A549 (cell line): ENCODE measurements around the gene IRF6. TPM values are rescaled to one million over a fixed set of nuclear protein-coding genes. Genes with fewer than 3 reads are reported as not detected.
A peak's percentile ranks its signal among the peaks of the same experiment; 100 is the strongest.

Experiments used
- ATAC-seq, 2 experiments: fragments of 200-7000 bp in 1 of 2; fragments of >200 bp in 1 of 2; cut with Nextera tagmentation in 1 of 2; cut with Tn5 transposase in 1 of 2; 3 replicates each; pipeline versions ENCODE4 v1.8.0 to v1.9.1; 2018 to 2020; ENCODE audit warnings: mild to moderate bottlenecking in 1 of 2, moderate library complexity in 1 of 2
- CTCF ChIA-PET: fragments of 300-600 bp; sonication (Branson Sonifier 250); formaldehyde crosslinking; extraction: SDS; loops from one replicate; lab custom pipeline; 2021; ENCODE audit warnings: antibody characterized with exemption, inconsistent platforms; lab: Yijun Ruan, JAX
- POLR2A ChIA-PET: fragments of 350-600 bp; formaldehyde crosslinking; extraction: SDS; loops from one replicate; lab custom pipeline; 2021; ENCODE audit warnings: antibody characterized with exemption, inconsistent platforms; lab: Yijun Ruan, JAX
- DNase-seq, 2 experiments: peaks; one replicate each; pipeline versions ENCODE4 v3.0.0 to v3.0.0-alpha.2; 2011 to 2016; ENCODE audit warnings: low read depth in 1 of 2, low spot score in 1 of 2
- FAIRE-seq: peaks from 2 replicates; lab custom pipeline; 2011; peaks lifted over from hg19 to GRCh38; lab: Jason Lieb, UNC
- H3K27ac ChIP-seq, 2 experiments: fragments of >200 bp; sonication (Bioruptor Twin); formaldehyde crosslinking; 3 replicates each; pipeline ENCODE4 v1.5.1; 2016 to 2017
- H3K4me1 ChIP-seq: fragments of >200 bp; sonication (Bioruptor Twin); formaldehyde crosslinking; 3 replicates; pipeline ENCODE4 v1.6.1; 2016
- H3K4me2 ChIP-seq: fragments of >200 bp; sonication (Bioruptor Twin); formaldehyde crosslinking; 3 replicates; pipeline ENCODE4 v1.6.1; 2016
- H3K4me3 ChIP-seq: fragments of >200 bp; sonication (Bioruptor Twin); formaldehyde crosslinking; 3 replicates; pipeline ENCODE4 v1.5.1; 2016
- H3K9me3 ChIP-seq: fragments of >200 bp; sonication (Bioruptor Twin); formaldehyde crosslinking; 3 replicates; pipeline ENCODE4 v1.6.1; 2016
- CBX8 ChIP-seq: fragments of 200-600 bp; sonication (generic); IDR thresholded peaks from 2 replicates; pipeline ENCODE4 v1.6.1; 2016
- CEBPB ChIP-seq, 2 experiments: fragments of >200 bp in 1 of 2; sonication (Bioruptor Twin) in 1 of 2; formaldehyde crosslinking in 1 of 2; IDR thresholded peaks; 2 replicates each; pipeline ENCODE4 v1.6.1; 2012 to 2016
- CHD4 ChIP-seq: fragments of 200-600 bp; sonication (generic); IDR thresholded peaks from 2 replicates; pipeline ENCODE4 v1.6.1; 2016; ENCODE audit warnings: antibody characterized with exemption, mild to moderate bottlenecking, borderline replicate concordance
- E2F6 ChIP-seq: IDR thresholded peaks from 2 replicates; pipeline ENCODE4 v1.6.1; 2012; ENCODE audit warnings: low read depth, borderline replicate concordance
- EHMT2 ChIP-seq: fragments of 200-600 bp; sonication (generic); IDR thresholded peaks from 2 replicates; pipeline ENCODE4 v1.6.1; 2016; ENCODE audit warnings: antibody characterized with exemption, low read depth, mild to moderate bottlenecking, moderate library complexity
- HEYL ChIP-seq: fragments of 250-450 bp; sonication (Bioruptor Pico); IDR thresholded peaks from 2 replicates; pipeline ENCODE4 v1.8.0; 2021; ENCODE audit warnings: mild to moderate bottlenecking, moderate library complexity
- JUNB ChIP-seq: fragments of >200 bp; sonication (Bioruptor Twin); formaldehyde crosslinking; IDR thresholded peaks from 2 replicates; pipeline ENCODE4 v1.6.1; 2016
- KDM5A ChIP-seq: fragments of 200-600 bp; sonication (generic); IDR thresholded peaks from 2 replicates; pipeline ENCODE4 v1.6.1; 2016; ENCODE audit warnings: antibody characterized with exemption, mild to moderate bottlenecking
- MYC ChIP-seq: IDR thresholded peaks from 2 replicates; pipeline ENCODE4 v1.6.1; 2012; ENCODE audit warnings: mild to moderate bottlenecking, inconsistent platforms, low read length, improper control_type of control experiment, borderline replicate concordance
- PHF8 ChIP-seq: fragments of 200-600 bp; sonication (generic); IDR thresholded peaks from 2 replicates; pipeline ENCODE4 v1.6.1; 2016; ENCODE audit warnings: low read depth, mild to moderate bottlenecking, antibody characterized with exemption, moderate library complexity, borderline replicate concordance
- POLR2A ChIP-seq: IDR thresholded peaks from 2 replicates; pipeline ENCODE4 v1.6.1; 2012; ENCODE audit warnings: mild to moderate bottlenecking, low read length
- RFX5 ChIP-seq: fragments of 450-650 bp; IDR thresholded peaks from 2 replicates; pipeline ENCODE4 v1.7.1; 2014; ENCODE audit warnings: antibody characterized with exemption, mild to moderate bottlenecking, moderate library complexity
- SMC3 ChIP-seq: fragments of >200 bp; sonication (Bioruptor Twin); formaldehyde crosslinking; IDR thresholded peaks from 3 replicates; pipeline ENCODE4 v1.6.1; 2018; ENCODE audit warnings: inconsistent platforms
- SREBF2 ChIP-seq: fragments of 450-650 bp; IDR thresholded peaks from 2 replicates; pipeline ENCODE4 v1.6.1; 2014; ENCODE audit warnings: mild to moderate bottlenecking, moderate library complexity
- ZNF302 ChIP-seq: fragments of 250-450 bp; sonication (Bioruptor Pico); IDR thresholded peaks from 2 replicates; pipeline ENCODE4 v1.9.0; 2021; ENCODE audit warnings: inconsistent platforms, mild to moderate bottlenecking, moderate library complexity
- whole genome bisulfite sequencing: methylation state at CpG from one replicate; pipeline ENCODE4 v1.1.6; 2017; ENCODE audit errors: missing lambda C conversion rate; 5-methylcytosine and 5-hydroxymethylcytosine counted together
- polyA plus RNA-seq, 4 experiments: library from polyadenylated mRNA; depleted of rRNA in 3 of 4; stranded (reverse); fragments of >200 nt; fragmentation: RNase III in 1 of 4; extraction: RNeasy Plus Mini Kit Qiagen cat#74134 plus additional on column Dnase treatment in 1 of 4; gene quantifications; 2 replicates in 3 of 4; 3 replicates in 1 of 4; pipeline ENCODE4 v1.2.3, GENCODE V29; 2011 to 2017
- TF ChIP-seq, protein P1 (sequence below): fragments of >200 bp; sonication (Bioruptor Twin); formaldehyde crosslinking; IDR thresholded peaks from 3 replicates; pipeline ENCODE4 v1.6.1; 2016
- TF ChIP-seq, protein P2 (sequence below): fragments of >200 bp; sonication (Bioruptor Twin); formaldehyde crosslinking; IDR thresholded peaks from 2 replicates; pipeline ENCODE4 v1.6.1; 2016
- TF ChIP-seq, protein P3 (sequence below): fragments of >200 bp; sonication (Bioruptor Twin); formaldehyde crosslinking; IDR thresholded peaks from 3 replicates; pipeline ENCODE4 v1.5.1; 2016

The IRF6 gene
- polyA plus RNA-seq, 2 of the 4 experiments (the other 2 are of a cell fraction): 0.08 to 0.22 TPM

DNA sequence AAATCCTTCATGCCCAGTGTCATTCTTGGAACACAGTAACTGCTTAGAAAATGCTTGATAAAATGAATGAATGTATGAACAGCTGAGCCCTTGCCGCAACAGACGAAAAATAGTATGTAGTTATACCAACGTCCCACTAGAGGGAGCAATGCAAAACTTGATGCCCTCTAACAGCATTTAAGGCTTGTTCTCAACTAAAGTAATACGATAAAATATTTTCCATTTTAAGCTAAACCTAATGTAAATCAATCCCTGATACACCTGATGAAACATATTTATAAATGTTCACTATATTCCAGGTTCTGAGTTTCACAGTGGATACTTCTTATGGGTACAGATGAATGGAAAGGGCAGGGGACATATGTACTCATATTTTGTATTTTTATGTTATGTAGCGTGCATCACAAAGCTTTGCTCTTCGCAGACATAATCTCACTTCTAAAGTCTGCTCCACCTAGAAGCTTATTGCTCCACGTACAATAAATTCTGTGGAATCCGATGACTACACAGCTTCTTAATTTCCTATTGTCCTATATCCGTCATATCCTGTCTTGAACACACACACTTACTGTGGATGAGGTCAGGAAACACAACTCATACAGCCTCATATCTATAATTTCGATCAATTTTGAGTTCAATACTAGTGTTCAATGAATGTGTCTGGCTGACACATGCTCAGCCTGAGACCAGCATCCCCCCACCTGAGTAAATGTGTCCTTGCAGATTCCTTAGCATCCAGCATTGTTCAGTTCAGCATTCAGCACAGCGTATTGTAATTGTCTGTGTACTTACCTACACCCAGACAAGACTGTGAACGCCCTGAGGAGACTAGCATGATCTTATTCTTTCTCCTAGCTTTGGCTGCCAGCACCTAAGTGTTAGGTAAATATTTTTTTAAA, 17.4 kb upstream of the IRF6 start (continued):
- TF ChIP-seq, protein P1, sequence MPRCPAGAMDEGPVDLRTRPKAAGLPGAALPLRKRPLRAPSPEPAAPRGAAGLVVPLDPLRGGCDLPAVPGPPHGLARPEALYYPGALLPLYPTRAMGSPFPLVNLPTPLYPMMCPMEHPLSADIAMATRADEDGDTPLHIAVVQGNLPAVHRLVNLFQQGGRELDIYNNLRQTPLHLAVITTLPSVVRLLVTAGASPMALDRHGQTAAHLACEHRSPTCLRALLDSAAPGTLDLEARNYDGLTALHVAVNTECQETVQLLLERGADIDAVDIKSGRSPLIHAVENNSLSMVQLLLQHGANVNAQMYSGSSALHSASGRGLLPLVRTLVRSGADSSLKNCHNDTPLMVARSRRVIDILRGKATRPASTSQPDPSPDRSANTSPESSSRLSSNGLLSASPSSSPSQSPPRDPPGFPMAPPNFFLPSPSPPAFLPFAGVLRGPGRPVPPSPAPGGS: no peak
- TF ChIP-seq SMC3: peak; percentile 40; the same call in 1 of the 3 replicates
- no peak for TF ChIP-seq KDM5A
- no peak for TF ChIP-seq CHD4
- TF ChIP-seq SREBF2: no peak
- no peak for TF ChIP-seq HEYL (CRISPR knock-in tag)

- DNase-seq: no peak
- TF ChIP-seq HEYL (CRISPR knock-in tag): no peak
- Histone ChIP-seq H3K9me3 (no peaks in the 10 kb centered on the region), H3K27ac (no peak overlapping the region), H3K4me2 (peak overlapping the region; percentile 53), H3K4me3 (no peak overlapping the region), H3K4me1 (peaks cover 18% of the 10 kb centered on the region)
- 64% methylated on average over 7 of the region's 7 CpGs for WGBS
- no peak for ATAC-seq
- FAIRE-seq: no peak
- ChIA-PET POLR2A (interaction anchor here (1.2 kb wide), 1 partner anchor 14 kb away, joined by 3 read pairs; no protein-coding TSS in a partner anchor), CTCF (interaction anchor here (0.6 to 8.2 kb wide), 29 partner anchors 10 to 409 kb away, joined by 3 to 114 read pairs (median 5); partner anchors contain the start of genes C1orf74 and IRF6)
These were observed 16.8 kb upstream of the IRF6 start for GRCh38 chr1:209822706-209823105.

GRCh38 chr1:209820986-209821385, 15.0 kb upstream of the IRF6 start:
- FAIRE-seq (no peak), ATAC-seq (no peak), DNase-seq (no peak)
- 35% methylated on average over 4 of the region's 4 CpGs for WGBS
- H3K4me3 ChIP-seq: no peak overlapping the region
- no peak for TF ChIP-seq PHF8
- no peak for TF ChIP-seq CEBPB (IDR thresholded peaks at IDR 0.05)
- TF ChIP-seq MYC: no peak
- no peak for TF ChIP-seq E2F6
- TF ChIP-seq, protein P2, sequence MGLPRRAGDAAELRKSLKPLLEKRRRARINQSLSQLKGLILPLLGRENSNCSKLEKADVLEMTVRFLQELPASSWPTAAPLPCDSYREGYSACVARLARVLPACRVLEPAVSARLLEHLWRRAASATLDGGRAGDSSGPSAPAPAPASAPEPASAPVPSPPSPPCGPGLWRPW: no peak
- no peak for TF ChIP-seq EHMT2
- TF ChIP-seq RFX5: no peak
- TF ChIP-seq CBX8: no peak
- TF ChIP-seq JUNB: no peak
- no peak for TF ChIP-seq POLR2A
- TF ChIP-seq, protein P3, sequence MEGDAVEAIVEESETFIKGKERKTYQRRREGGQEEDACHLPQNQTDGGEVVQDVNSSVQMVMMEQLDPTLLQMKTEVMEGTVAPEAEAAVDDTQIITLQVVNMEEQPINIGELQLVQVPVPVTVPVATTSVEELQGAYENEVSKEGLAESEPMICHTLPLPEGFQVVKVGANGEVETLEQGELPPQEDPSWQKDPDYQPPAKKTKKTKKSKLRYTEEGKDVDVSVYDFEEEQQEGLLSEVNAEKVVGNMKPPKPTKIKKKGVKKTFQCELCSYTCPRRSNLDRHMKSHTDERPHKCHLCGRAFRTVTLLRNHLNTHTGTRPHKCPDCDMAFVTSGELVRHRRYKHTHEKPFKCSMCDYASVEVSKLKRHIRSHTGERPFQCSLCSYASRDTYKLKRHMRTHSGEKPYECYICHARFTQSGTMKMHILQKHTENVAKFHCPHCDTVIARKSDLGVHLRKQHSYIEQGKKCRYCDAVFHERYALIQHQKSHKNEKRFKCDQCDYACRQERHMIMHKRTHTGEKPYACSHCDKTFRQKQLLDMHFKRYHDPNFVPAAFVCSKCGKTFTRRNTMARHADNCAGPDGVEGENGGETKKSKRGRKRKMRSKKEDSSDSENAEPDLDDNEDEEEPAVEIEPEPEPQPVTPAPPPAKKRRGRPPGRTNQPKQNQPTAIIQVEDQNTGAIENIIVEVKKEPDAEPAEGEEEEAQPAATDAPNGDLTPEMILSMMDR: no peak
- TF ChIP-seq ZNF302 (CRISPR knock-in tag): no peak
- TF ChIP-seq, protein P1: no peak
- TF ChIP-seq SREBF2: no peak
- POLR2A ChIA-PET: no interaction called here
- H3K4me2 ChIP-seq: no peak overlapping the region
- H3K9me3 ChIP-seq: no peaks in the 10 kb centered on the region
- CTCF ChIA-PET: interaction anchor here (0.6 to 8.2 kb wide), 9 partner anchors 13 to 1470 kb away, joined by 3 to 114 read pairs (median 4); partner anchors contain the start of gene C1orf74
- H3K27ac ChIP-seq: no peak overlapping the region
- peaks cover 6% of the 10 kb centered on the region for H3K4me1 ChIP-seq
